Measurements from ENCODE around the gene GPS2.
A peak's percentile ranks its signal among the peaks of the same experiment; 100 is the strongest.

Gene GPS2

GRCh38 chr17:7318121-7318860 is 3.1 kb upstream of the GPS2 start:
- no peak for DNase-seq (ENCODE audit: low read depth in 2 of 2)

DNA sequence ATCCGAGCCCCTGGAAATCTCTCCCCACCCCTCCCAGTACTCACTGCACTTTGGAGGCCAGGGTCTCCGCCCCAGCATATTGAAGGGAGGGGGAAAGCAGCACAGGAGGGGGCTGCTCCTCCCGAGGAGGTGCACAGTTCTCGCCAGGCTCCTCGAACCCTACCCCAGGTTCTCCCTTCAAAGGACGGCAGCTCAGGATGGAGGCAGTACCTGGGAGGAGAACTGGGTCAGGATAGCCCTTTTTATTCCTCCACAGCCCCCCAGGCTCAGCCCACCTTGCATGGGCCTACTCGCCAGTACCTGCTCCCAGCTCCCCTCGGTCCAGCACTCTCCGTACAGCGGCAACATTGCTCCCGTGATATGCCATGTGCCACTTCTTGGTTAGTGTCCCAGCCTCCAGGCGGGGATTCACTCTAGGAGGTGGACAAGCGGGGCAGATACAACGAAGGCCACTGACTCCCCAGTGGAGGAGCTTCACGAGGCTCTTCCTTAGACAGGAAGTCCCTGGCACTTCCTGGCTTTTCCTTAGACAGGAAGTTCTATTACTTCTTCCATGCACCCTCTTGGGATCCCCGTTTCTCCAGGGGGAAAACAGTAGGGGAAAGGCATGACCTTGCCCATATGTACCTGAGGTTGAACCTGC is 2.1 kb upstream of the GPS2 start:
- DNase-seq (ENCODE audit: low read depth in 2 of 2): no peak

DNA sequence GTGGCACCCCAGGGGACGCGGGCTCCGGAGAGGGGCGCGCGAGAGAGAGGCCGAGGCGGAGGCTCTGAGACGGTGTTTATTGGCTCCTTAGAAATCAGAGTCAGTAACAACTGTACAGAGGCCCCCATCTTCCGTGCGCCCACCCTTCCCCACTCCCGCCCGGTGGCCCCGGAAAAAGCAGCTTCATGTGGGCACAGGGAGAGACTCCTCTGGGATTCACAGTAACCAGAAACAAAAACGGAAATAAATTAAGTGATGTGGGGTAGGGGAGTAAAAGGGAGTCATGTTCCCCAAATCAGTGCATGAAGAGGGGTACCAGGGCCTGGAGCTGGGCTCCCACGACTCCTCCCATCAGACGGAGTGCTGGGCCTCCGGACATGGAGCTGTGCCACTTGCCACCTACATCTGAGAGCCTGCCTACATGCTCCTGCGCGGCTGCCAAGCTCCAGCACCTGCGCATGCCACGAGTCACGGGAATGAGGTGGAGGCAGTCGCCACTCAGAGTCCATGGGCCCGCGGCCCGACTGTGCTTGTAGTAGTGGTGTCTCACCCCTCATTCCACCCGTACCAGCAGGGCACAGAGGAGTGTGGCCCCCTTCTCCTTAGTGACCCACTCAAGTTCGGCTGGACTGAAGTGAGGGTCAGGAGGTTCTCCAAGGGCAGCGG is 543 bp upstream of the GPS2 start:
- no peak for DNase-seq (ENCODE audit: low read depth in 2 of 2)

- no peak for DNase-seq (ENCODE audit: low read depth in 2 of 2)
Measured at GRCh38 chr17:7313890-7314718, 1.1 kb downstream of the GPS2 start.

DNA sequence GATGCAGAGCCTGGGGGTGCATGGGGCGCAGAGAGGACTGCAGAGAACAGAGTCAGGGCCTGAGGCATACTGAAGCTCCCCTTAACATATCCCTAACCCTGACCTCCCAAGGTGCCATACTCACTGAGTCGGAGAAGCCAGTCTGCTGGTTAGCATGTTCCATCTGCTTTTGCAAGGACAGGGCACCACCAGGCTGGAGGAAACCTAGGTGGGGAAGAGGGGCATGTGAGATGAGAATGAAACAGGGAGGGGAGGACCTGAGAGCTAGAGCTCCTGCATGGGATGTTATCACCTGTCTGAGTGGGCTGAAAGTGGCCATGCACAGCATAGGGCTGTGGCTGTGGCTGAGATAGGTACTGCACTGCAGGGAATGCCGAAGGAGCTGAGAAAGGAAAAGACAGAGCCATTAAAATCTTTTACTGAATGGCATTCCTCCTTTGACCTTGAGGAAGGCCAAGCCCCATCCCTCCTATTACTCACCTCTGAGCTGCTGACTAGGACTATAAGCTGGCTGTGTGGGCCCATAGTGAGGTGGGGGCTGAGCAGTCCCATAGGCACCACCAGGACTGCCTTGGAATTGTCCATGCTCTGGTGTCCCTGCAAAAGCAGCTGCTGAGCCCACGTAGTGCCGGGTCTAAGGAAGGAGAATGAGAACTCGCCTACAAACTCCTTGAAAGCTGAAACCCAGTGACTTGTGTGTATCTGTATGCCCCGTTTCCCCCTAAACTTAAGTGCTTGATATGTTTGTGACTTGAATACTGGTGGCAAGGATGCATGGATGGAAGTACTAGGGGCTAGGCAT is 1.9 kb downstream of the GPS2 start:
- no peak for DNase-seq (ENCODE audit: low read depth in 2 of 2)

- no peak for DNase-seq (ENCODE audit: low read depth in 2 of 2)
Measured at GRCh38 chr17:7312432-7313087, 2.6 kb downstream of the GPS2 start.

GRCh38 chr17:7311110-7311705 is 4.0 kb downstream of the GPS2 start:
- DNase-seq (ENCODE audit: low read depth in 2 of 2): no peak

DNA sequence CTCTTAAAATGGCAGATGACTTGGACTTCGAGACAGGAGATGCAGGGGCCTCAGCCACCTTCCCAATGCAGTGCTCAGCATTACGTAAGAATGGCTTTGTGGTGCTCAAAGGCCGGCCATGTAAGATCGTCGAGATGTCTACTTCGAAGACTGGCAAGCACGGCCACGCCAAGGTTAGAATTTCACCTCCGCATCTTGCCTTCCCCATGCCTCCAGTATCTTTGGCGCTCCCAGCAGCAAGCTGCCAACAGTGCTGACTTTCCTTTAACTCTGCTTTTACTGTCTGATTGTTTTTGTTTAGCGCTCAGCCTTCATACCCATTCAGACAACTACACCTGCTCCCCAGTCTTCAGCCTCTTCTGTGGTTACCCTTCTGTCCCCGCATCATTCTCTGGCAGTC is 5.5 kb downstream of the GPS2 start:
- DNase-seq (ENCODE audit: low read depth in 2 of 2): no peak

DNA sequence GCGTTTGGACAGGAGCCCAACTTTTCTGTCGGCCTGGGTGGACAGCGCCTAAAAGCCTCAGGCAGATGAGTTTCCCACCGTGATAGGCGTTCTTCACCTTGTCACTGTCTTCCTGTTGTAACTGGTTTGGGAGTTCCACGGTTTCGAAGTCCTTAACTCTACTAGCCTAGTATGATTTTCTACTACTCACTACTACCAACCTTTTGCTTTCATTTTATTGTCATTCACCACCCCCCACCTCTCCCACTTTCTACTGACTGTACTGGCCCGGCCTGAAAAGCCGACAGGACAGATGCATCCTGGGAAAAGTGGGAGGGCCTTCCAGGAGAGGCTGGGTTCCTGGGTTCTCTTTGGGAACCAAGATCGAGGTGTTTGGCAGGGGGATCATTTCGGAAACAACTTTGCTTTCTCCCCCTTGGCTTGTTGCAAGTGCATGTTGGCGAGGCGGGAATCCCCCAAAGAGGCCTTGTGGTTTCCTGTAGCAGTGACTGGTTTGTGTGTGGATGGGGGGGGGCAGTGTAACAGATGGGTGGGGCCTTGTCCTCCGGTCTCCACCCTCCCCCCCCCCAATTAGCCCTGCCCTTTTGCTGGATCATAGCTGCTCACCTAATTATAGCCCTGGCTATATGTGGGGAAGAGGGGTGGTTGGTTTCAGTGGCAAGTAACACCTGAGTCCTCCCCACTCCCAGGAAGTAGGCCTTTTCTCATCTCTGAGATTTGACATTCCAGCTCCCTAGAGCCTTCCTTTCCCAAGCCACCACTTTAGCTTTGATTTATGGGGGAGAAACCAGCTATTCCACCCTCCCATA is 6.3 kb downstream of the GPS2 start:
- DNase-seq (ENCODE audit: low read depth in 2 of 2): peak; percentile 68 to 77

DNA sequence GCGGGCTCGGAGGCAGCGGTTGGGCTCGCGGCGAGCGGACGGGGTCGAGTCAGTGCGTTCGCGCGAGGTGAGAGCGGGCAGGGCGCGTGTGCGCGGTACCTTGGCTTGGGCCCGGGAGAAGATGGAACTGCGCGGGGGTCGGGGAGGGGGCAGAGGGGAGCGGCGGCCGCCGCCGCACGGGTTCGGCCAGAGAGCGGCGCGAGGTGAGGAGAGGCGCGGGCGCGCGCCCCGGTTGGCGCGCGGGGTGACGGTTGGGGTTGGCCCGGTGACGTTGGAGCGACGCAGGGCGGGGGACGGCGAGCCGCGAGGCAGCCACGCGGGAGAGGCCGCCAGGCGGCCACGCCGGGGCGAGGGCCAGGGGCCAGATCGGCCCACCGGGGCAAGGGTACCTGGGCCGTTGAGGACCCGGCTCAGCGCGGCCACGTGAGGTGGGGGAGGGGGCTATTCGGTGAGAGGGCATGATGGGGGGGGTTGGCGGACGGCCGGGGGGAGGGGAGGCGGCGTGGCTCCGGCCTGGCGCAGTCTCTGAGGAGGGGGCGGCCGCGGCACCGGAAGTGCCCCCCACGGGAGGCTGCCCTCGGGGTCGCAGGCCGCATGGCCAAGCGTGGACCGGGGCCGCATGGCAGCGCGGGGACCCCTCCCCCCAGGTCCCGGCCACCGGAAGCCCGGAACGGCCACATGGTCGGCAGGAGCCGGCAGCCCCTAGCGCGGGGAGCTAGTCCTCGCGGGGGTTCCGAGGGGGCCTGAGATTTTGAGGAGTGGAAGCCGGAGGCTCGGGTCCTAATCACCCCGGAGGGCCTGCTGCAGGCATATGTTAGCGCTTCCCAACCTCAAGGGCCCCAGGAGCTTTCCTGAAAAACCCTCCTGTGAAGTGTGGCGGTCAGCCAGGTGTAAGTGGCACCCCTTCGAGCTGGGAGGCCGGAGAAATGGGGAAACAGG is 7.2 kb downstream of the GPS2 start:
- DNase-seq (ENCODE audit: low read depth in 2 of 2): peak in 1 of 2 experiments; percentile 30

- peak; percentile 100 for DNase-seq (ENCODE audit: low read depth in 2 of 2)
Measured at GRCh38 chr17:7306911-7307685, 8.1 kb downstream of the GPS2 start, which contains the start of gene EIF5A. EIF5A (plus strand) TSS chr17:7307628; CDS start chr17:7309636, 2,008 bp downstream.

- DNase-seq (ENCODE audit: low read depth in 2 of 2): no peak
Measured at GRCh38 chr17:7304179-7304578, 11.0 kb downstream of the GPS2 start.

GRCh38 chr17:7296189-7296861 is 18.8 kb downstream of the GPS2 start:
- peak in 1 of 2 experiments; percentile 65 for DNase-seq (ENCODE audit: low read depth in 2 of 2)

DNA sequence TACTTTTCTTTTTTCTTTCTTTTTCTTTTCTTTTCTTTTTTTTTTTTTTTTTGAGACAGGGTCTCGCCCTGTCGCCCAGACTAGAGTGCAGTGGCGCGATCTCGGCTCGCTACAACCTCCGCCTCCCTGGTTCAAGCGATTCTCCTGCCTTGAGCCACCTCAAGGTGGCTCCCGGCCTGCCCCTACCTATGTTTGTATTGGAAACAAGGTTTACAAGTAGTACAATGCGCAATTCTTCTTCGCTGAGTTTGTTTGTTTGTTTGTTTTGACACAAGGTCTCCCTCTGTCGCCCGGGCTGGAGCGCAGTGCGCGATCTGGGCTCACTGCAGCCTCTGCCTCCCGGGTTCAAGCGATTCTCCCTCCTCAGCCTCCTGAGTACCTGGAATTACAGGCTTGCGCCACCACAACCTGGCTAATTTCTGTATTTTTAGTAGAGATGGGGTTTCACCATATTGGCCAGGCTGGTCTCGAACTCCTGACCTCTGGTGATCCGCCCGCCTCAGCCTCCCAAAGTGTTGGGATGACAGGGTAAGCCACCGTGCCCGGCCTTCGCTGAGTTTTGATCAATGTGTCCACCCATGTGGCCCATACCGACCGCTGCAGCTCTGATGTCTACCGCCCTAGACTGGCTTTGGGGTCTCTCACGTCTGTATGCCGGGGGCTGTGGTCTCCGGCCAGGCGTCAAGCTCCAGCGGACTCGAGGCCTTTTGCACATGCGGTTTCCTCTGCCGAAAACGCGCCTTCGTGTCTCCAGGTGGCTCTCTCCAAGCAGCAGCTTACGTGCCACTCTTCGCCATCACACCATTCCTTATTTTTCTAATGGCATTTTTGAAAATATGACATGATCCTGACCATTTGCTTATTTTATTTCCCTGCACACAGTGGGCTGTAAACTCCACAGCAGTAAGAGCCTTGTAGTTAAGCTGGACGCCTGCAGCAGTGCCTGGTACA is 19.7 kb downstream of the GPS2 start:
- no peak for DNase-seq (ENCODE audit: low read depth in 2 of 2)

- DNase-seq (ENCODE audit: low read depth in 2 of 2): peak; percentile 31 to 65
Measured at GRCh38 chr17:7294614-7295153, 20.5 kb downstream of the GPS2 start, which contains the start of gene YBX2. YBX2 (minus strand) TSS chr17:7294639; CDS start chr17:7294500, 139 bp downstream.
